Brain microvascular endothelial cell (primary cell): Measurements from ENCODE around the gene CDC42EP2.

Experiments used
- DNase-seq: peaks from one replicate; pipeline ENCODE4 v3.0.0-alpha.2; 2020
- H3K27ac ChIP-seq: fragments of 250-450 bp; sonication (Bioruptor Pico); 2 replicates; pipeline ENCODE4 v1.5.1; 2020; ENCODE audit warnings: mild to moderate bottlenecking, moderate library complexity
- H3K27me3 ChIP-seq: fragments of 250-450 bp; sonication (Bioruptor Pico); replicated peaks from 2 replicates; pipeline ENCODE4 v1.5.1; 2020; ENCODE audit warnings: mild to moderate bottlenecking
- H3K36me3 ChIP-seq: fragments of 250-450 bp; sonication (Bioruptor Pico); replicated peaks from 2 replicates; pipeline ENCODE4 v1.5.1; 2020; ENCODE audit warnings: mild to moderate bottlenecking
- H3K4me3 ChIP-seq: 2 replicates; pipeline ENCODE4 v1.5.1; 2011; ENCODE audit warnings: low read depth, mild to moderate bottlenecking, control low read depth, low read length, moderate library complexity
- in situ Hi-C: cut with HindIII; loops from 2 replicates; pipeline ENCODE4 v1.10.0; 2017; ENCODE audit warnings: low sequenced_read_pairs, low pct_ligation_motif_present
- TF ChIP-seq, protein P1 (sequence below): IDR thresholded peaks from 2 replicates; pipeline ENCODE4 v1.5.1; 2011; ENCODE audit warnings: low read depth, mild to moderate bottlenecking, moderate library complexity, low read length, control low read depth, inconsistent platforms; ENCODE audit errors: missing control alignments

The CDC42EP2 gene

DNA sequence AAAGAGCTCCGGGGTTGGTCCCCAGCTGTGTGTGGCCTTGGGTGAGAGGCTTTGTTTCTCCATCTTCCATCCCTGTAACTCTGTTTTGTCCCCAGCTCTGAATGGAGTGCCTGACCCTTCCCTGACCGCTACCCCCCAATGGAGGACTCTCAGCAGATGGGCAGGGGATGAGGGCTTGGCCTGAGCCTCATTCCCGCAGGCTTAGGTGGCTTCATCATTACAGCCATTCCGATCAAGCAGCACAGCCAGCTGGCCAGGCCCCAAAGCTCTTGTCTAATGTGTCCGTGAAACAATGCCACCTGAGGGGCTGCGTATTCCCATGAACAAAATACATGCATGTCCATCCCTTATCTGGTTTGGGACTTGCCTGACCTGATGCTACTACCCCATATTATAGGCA lies 3.9 kb upstream of the CDC42EP2 start:
- DNase-seq, result no peak
- Histone ChIP-seq H3K27me3 (no peaks in the 10 kb centered on the region), H3K4me3 (no peak overlapping the region), H3K36me3 (no peaks in the 10 kb centered on the region), H3K27ac (no peak overlapping the region)
- in situ Hi-C loops, result no loop called here
- TF ChIP-seq, protein P1, sequence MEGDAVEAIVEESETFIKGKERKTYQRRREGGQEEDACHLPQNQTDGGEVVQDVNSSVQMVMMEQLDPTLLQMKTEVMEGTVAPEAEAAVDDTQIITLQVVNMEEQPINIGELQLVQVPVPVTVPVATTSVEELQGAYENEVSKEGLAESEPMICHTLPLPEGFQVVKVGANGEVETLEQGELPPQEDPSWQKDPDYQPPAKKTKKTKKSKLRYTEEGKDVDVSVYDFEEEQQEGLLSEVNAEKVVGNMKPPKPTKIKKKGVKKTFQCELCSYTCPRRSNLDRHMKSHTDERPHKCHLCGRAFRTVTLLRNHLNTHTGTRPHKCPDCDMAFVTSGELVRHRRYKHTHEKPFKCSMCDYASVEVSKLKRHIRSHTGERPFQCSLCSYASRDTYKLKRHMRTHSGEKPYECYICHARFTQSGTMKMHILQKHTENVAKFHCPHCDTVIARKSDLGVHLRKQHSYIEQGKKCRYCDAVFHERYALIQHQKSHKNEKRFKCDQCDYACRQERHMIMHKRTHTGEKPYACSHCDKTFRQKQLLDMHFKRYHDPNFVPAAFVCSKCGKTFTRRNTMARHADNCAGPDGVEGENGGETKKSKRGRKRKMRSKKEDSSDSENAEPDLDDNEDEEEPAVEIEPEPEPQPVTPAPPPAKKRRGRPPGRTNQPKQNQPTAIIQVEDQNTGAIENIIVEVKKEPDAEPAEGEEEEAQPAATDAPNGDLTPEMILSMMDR, result no peak

DNA sequence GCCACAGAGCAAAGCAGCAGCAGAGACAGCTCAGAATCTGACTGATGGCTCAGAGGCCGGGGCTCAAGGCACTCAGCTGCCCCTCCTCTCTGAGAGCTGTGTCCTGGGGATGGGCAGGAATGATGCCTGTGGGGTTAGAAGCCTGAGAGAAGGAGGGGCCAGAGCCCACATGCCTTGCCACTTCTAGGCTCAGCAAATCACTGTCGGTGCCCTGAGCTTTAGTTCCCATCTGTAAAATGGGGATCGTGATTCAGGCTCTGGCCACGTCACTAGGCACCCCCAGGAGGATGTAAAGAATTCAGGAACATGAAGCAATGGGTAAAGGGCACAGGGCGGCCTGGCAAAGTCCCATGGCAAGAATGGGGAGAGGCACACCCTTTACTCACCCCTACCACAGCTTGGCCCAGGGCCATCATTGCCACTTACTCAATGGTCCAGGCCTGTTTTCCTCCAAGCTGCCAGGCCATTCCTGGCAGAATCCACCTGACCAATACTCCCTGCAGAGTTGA lies 3.4 kb upstream of the CDC42EP2 start:
- in situ Hi-C loops, result no loop called here
- TF ChIP-seq, protein P1, result no peak
- H3K27ac ChIP-seq, result no peak overlapping the region
- no peak for DNase-seq
- no peaks in the 10 kb centered on the region for H3K27me3 ChIP-seq
- H3K36me3 ChIP-seq, result no peaks in the 10 kb centered on the region
- no peak overlapping the region for H3K4me3 ChIP-seq

DNA sequence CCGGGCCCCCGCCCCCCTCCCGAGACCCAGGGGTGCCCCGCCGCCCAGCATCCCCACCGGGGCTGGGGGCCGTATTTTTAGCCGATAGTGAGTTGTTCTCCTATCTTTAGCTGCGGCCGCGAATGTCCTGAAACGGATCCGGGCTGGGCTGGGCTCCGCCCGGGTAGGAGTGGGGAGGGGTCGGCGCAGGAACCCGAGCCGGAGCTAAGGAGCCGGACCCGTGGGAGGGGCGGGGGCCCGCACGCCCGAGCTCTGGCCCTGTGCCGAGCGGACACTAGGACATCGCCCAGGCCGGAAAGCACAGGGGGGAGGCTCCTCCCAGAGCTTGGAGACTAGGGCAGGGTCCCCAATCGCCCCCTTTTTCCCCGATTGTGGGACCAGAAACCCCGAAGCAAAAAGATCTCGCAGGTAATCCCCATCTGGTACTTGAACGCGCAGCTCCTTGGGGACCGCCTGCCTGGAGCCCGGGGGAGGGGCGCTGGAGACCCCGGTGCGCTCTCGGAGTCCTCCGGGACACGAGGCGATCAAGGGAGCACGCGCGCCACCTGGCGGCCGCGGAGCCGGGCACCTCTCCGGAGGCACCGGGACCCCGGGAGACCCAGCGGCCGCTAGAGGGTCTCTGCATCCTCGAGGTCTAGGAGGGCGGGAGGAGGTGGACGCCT lies 669 bp downstream of the CDC42EP2 start:
- Histone ChIP-seq H3K27ac (peak overlapping the region; percentile 85), H3K36me3 (peaks cover 6% of the 10 kb centered on the region), H3K4me3 (peak overlapping the region; percentile 89), H3K27me3 (no peaks in the 10 kb centered on the region)
- TF ChIP-seq, protein P1, result peak; percentile 80
- DNase-seq, result peak; percentile 64
- in situ Hi-C loops, result no loop called here

DNA sequence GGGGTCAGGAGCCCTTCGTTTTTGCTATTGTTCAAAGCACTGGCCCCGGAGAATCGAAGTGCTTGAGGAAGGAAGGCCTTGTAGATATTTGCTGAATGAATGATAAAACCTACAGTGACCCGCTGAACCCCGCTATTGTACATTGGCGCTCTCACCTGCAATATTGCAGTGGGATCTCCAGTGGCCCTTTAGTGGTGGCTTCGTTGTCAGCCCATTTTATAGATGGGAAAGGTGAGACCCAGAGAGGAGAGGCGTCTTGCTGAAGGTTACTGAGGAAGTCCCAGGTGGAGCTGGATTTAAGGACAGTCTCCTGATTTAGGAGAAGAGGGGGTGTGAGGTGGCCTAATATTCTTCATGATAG lies 1.2 kb downstream of the CDC42EP2 start:
- H3K4me3 ChIP-seq, result peak overlapping the region; percentile 89
- TF ChIP-seq, protein P1, result no peak
- H3K36me3 ChIP-seq, result peaks cover 11% of the 10 kb centered on the region
- H3K27me3 ChIP-seq, result no peaks in the 10 kb centered on the region
- no peak for DNase-seq
- in situ Hi-C loops, result no loop called here
- H3K27ac ChIP-seq, result peak overlapping the region; percentile 85

DNA sequence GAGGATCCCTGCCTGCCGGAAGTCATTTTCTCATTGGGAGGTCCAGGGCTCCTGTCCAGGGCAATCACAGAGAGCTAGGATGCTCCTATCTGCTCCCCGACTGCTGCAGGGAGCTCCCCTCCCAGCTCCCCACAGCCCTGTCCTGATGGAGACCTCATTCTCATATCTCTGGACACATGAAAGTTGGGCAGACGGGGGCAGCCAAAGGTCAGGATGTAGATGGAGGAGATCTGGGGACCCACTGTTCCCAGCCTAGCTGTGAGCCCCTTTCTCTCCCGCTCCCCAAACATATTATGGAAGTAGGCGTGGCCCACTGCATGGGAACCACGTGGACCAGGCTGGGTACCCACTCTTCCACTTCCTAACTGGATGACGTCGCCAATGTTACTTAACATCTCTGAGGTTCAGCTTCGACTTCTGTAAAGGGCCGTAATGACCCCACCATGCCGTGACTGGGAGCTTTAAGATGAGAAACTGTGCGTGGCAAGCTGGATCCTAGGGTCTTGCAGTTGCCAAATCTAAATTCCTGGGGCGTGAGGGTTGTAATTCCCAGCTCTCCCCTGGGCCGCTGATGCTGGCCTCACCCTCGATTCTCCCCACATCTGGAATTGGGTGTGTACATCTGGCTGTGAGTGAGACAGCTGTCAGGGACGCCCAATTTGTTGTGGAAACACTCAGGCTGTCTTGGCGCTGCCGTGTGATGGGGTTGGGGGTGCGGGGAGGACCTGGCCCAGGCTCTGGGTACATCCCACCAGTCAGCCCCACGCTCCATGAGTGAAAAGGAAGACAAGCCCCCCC lies 1.8 kb downstream of the CDC42EP2 start:
- peak overlapping the region; percentile 89 for H3K4me3 ChIP-seq
- TF ChIP-seq, protein P1, result no peak
- H3K27ac ChIP-seq, result peak overlapping the region; percentile 85
- peak; percentile 87 for DNase-seq
- H3K27me3 ChIP-seq, result no peaks in the 10 kb centered on the region
- peaks cover 17% of the 10 kb centered on the region for H3K36me3 ChIP-seq
- in situ Hi-C loops, result no loop called here
